DOHH2 (cell line): Measurements from ENCODE around the gene ACOT9.

Experiments used
- H3F3A ChIP-seq: fragments of 200-600 bp; sonication (generic), shearing (Covaris generic); 2 replicates; pipeline ENCODE4 v1.6.0; 2016; ENCODE audit warnings: antibody characterized with exemption, mild to moderate bottlenecking; ENCODE audit not compliant: control insufficient read depth, insufficient read depth
- H3K27ac ChIP-seq: fragments of 200-600 bp; sonication (generic); 2 replicates; pipeline ENCODE4 v1.5.1; 2014; ENCODE audit warnings: low read depth, mild to moderate bottlenecking, low read length, moderate library complexity
- H3K27me3 ChIP-seq: fragments of 200-600 bp; sonication (generic); 2 replicates; pipeline ENCODE4 v1.6.1; 2014; ENCODE audit warnings: mild to moderate bottlenecking, low read length, mixed read lengths; ENCODE audit not compliant: control insufficient read depth
- H3K36me3 ChIP-seq: fragments of 200-600 bp; sonication (generic); 2 replicates; pipeline ENCODE4 v1.6.1; 2014; ENCODE audit warnings: mild to moderate bottlenecking, low read length, moderate library complexity, mixed read lengths; ENCODE audit not compliant: control insufficient read depth
- H3K4me1 ChIP-seq: fragments of 200-600 bp; sonication (generic); 2 replicates; pipeline ENCODE4 v1.6.1; 2014; ENCODE audit warnings: mild to moderate bottlenecking, low read length, mixed read lengths; ENCODE audit not compliant: control insufficient read depth
- H3K4me2 ChIP-seq: fragments of 200-600 bp; sonication (generic); 2 replicates; pipeline ENCODE4 v1.6.0; 2014; ENCODE audit warnings: mild to moderate bottlenecking, low read length, moderate library complexity
- H3K4me3 ChIP-seq: fragments of 200-600 bp; sonication (generic); 2 replicates; pipeline ENCODE4 v1.5.1; 2014; ENCODE audit warnings: mild to moderate bottlenecking, low read length, mixed read lengths
- H3K79me2 ChIP-seq: fragments of 200-600 bp; sonication (generic); 2 replicates; pipeline ENCODE4 v1.6.1; 2014; ENCODE audit warnings: mild to moderate bottlenecking, low read length, mixed read lengths; ENCODE audit not compliant: control insufficient read depth
- H3K9me2 ChIP-seq: fragments of 200-600 bp; sonication (generic); replicated peaks from 2 replicates; pipeline ENCODE4 v1.6.1; 2014; ENCODE audit warnings: mild to moderate bottlenecking, low read length, mixed read lengths; ENCODE audit not compliant: control insufficient read depth
- H3K9me3 ChIP-seq: fragments of 200-600 bp; sonication (generic); 2 replicates; pipeline ENCODE4 v1.6.1; 2014; ENCODE audit warnings: antibody characterized with exemption, low read length, mixed read lengths; ENCODE audit not compliant: control insufficient read depth, insufficient read depth
- H4K20me1 ChIP-seq: fragments of 200-600 bp; sonication (generic); 2 replicates; pipeline ENCODE4 v1.6.0; 2014; ENCODE audit warnings: low read depth, mild to moderate bottlenecking, antibody characterized with exemption, low read length, moderate library complexity; ENCODE audit not compliant: control insufficient read depth, insufficient read depth
- CTCF ChIP-seq: fragments of 200-600 bp; sonication (generic); IDR thresholded peaks from one replicate; pipeline ENCODE4 v1.5.1; 2014; ENCODE audit warnings: antibody characterized with exemption, mild to moderate bottlenecking, low read depth, low read length; ENCODE audit not compliant: poor library complexity, severe bottlenecking
- EZH2phosphoT487 ChIP-seq: fragments of 200-600 bp; sonication (generic); IDR thresholded peaks from 2 replicates; pipeline ENCODE4 v1.6.1; 2017; ENCODE audit warnings: borderline replicate concordance, mild to moderate bottlenecking, antibody characterized with exemption, low read length, moderate library complexity, mixed read lengths

ACOT9 gene

GRCh38 chrX:23765449-23765848 lies 22.4 kb upstream of the ACOT9 start:
- Histone ChIP-seq H3K79me2 (peaks cover 40% of the 10 kb centered on the region), H3K27me3 (no peaks in the 10 kb centered on the region), H3K9me3 (no peaks in the 10 kb centered on the region), H4K20me1 (no peaks in the 10 kb centered on the region), H3K4me2 (peak overlapping the region; percentile 94), H3K4me3 (peak overlapping the region; percentile 73), H3K36me3 (peaks cover 26% of the 10 kb centered on the region), H3F3A (peaks cover 9% of the 10 kb centered on the region), H3K9me2 (no peaks in the 10 kb centered on the region), H3K4me1 (peaks cover 61% of the 10 kb centered on the region), H3K27ac (peak overlapping the region; percentile 98)
- TF ChIP-seq EZH2phosphoT487 (no peak), CTCF (no peak)

GRCh38 chrX:23764188-23764984 lies 21.3 kb upstream of the ACOT9 start:
- no peaks in the 10 kb centered on the region for H3K9me2 ChIP-seq
- no peak for TF ChIP-seq CTCF
- no peak for TF ChIP-seq EZH2phosphoT487
- H3K27me3 ChIP-seq: no peaks in the 10 kb centered on the region
- H3K4me3 ChIP-seq: peak overlapping the region; percentile 73
- H3K27ac ChIP-seq: peak overlapping the region; percentile 98
- peaks cover 21% of the 10 kb centered on the region for H3K36me3 ChIP-seq
- H3K9me3 ChIP-seq: no peaks in the 10 kb centered on the region
- peaks cover 9% of the 10 kb centered on the region for H3F3A ChIP-seq
- peak overlapping the region; percentile 94 for H3K4me2 ChIP-seq
- no peaks in the 10 kb centered on the region for H4K20me1 ChIP-seq
- H3K4me1 ChIP-seq: peaks cover 51% of the 10 kb centered on the region
- peaks cover 34% of the 10 kb centered on the region for H3K79me2 ChIP-seq

DNA sequence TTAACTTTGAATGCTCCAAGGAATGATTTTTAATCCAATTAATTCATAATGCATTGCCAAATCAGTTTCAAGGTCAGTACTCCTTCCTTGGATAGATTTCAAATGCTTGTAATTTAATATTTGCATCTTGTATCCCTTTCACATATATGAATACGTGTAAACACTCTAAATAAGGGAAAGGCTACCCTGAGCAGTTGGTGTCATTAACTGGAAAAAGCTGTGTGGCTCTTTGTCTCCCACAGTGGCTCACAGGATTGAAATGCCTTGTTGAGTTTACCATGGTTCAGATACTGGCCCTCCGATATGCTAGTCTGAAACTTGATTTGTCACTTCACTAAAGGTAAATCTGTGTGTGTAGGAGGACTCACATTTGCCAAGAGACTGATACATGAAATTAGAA lies 16.7 kb upstream of the ACOT9 start:
- H3K4me1 ChIP-seq: peaks cover 25% of the 10 kb centered on the region
- TF ChIP-seq CTCF (no peak), EZH2phosphoT487 (no peak)
- no peaks in the 10 kb centered on the region for H3K27me3 ChIP-seq
- peaks cover 23% of the 10 kb centered on the region for H3K36me3 ChIP-seq
- H3F3A ChIP-seq: no peaks in the 10 kb centered on the region
- H3K4me2 ChIP-seq: no peak overlapping the region
- H3K4me3 ChIP-seq: no peak overlapping the region
- peaks cover 9% of the 10 kb centered on the region for H3K79me2 ChIP-seq
- no peak overlapping the region for H3K27ac ChIP-seq
- H3K9me3 ChIP-seq: no peaks in the 10 kb centered on the region
- H3K9me2 ChIP-seq: no peaks in the 10 kb centered on the region
- H4K20me1 ChIP-seq: no peaks in the 10 kb centered on the region
